22Rv1 (cell line): Measurements from ENCODE around the gene NXPE4.
"Not testable (repeated sequence)": the region's sequence is repeated elsewhere in the genome, so short reads cannot be mapped to it uniquely, and the experiment has no call there.

Experiments
- H3K27ac ChIP-seq: fragments of 450-650 bp; 2 replicates; pipeline ENCODE4 v1.5.1; 2017
- CTCF ChIP-seq: fragments of 450-650 bp; IDR thresholded peaks from 2 replicates; pipeline ENCODE4 v1.5.1; 2017; ENCODE audit warnings: mild to moderate bottlenecking
- ZFX ChIP-seq: fragments of 450-650 bp; IDR thresholded peaks from 2 replicates; pipeline ENCODE4 v1.6.1; 2017; ENCODE audit warnings: antibody characterized with exemption, borderline replicate concordance

NXPE4 gene

DNA sequence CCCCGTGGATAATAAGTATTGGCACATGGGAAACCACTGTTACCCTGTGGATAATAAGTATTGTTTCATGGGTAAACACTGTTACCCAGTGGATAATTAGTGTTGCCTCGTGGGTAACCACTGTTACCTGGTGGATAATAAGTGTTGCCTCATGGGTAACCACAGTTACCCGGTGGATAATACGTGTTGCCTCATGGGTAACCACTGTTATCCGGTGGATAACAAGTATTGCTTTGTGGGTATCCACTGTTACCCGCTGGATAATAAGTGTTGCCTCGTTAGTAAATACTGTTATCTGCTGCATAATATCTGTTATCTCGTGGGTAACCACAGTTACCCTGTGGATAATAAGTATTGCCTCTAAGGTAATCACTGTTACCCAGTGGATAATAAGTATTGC is 25.5 kb upstream of the NXPE4 start:
- H3K27ac ChIP-seq, result no peak overlapping the region
- no peak for TF ChIP-seq CTCF
- no peak for TF ChIP-seq ZFX

DNA sequence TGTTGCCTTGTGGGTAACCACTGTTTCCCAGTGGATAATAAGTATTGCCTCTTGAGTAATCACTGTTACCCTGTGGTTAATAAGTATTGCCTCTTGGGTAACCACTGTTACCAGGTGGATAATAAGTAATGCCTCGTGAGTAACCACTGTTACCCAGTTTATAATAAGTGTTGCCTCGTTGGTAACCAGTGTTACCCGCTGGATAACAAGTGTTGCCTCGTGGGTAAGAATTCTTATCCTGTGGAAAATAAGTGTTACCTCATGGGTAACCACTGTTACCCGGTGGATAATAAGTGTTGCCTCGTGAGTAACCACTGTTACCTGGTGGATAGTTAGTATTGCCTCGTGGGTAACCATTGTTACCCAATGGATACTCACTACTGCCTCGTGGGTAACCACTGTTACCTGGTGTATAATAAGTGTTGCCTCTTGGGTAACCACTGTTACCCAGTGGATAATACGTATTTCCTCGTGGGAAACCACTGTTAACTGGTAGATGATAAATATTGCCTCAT is 24.1 kb upstream of the NXPE4 start:
- TF ChIP-seq CTCF (no peak), ZFX (no peak)

DNA sequence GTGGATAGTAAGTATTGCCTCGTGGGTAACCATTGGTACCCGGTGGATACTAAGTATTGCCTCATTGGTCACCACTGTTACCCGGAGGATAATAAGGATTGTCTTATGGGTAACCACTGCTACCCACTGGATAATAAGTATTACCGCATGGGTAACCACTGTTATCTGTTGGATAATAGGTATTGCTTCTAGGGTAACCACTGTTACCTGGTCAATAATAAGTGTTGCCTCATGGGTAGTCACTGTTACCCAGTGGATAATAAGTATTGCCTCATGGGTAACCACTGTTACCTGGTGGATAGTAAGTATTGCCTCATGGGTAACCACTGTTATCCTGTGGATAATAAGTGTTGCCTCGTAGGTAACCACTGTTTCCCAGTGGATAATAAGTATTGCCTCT is 22.6 kb upstream of the NXPE4 start:
- TF ChIP-seq CTCF (no peak), ZFX (no peak)
- no peak overlapping the region for H3K27ac ChIP-seq

More for the DNA sequence above, 24.1 kb upstream of the NXPE4 start:
- no peak overlapping the region for H3K27ac ChIP-seq

- no peak overlapping the region for H3K27ac ChIP-seq
- no peak for TF ChIP-seq CTCF
- TF ChIP-seq ZFX, result no peak
Observed at GRCh38 chr11:114617157-114618124, 21.9 kb upstream of the NXPE4 start.

GRCh38 chr11:114616516-114616915 is 20.9 kb upstream of the NXPE4 start:
- H3K27ac ChIP-seq, result no peak overlapping the region
- no peak for TF ChIP-seq ZFX
- no peak for TF ChIP-seq CTCF

GRCh38 chr11:114615448-114616361 is 20.1 kb upstream of the NXPE4 start:
- H3K27ac ChIP-seq, result no peak overlapping the region
- no peak for TF ChIP-seq ZFX

DNA sequence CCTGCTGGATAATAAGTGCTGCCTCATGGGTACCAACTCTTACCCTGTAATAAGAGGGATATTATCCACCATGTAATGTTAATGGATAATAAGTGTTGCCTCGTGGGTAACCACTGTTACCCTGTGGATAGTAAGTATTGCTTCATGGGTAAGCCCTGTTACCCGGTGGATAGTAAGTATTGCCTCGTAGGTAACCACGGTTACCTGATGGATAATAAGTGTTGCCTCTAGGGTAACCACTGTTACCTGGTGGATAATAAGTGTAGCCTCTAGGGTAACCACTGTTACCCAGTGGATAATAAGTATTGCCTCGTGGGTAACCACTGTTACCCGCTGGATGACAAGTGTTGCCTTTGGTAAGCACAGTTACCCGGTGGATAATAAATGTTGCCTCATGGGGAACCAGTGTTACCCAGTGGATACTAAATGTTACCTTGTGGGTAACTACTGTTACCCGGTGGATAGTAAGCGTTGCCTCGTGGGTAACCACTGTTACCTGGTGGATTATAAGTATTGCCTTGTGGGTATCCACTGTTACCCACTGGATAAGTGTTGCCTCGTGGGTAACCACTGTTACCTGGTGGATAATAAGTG is 18.6 kb upstream of the NXPE4 start:
- no peak overlapping the region for H3K27ac ChIP-seq
- no peak for TF ChIP-seq CTCF
- no peak for TF ChIP-seq ZFX

GRCh38 chr11:114613094-114613493 is 17.5 kb upstream of the NXPE4 start:
- H3K27ac ChIP-seq, result not testable (repeated sequence)
